Lung (tissue), 12 donors: Measurements from ENCODE around the gene PDZD2. TPM values are rescaled to one million over a fixed set of nuclear protein-coding genes. Genes with fewer than 3 reads are reported as not detected.

Source experiments
- ATAC-seq: fragments of 200-7000 bp; cut with Tn5 transposase; one replicate; pipeline ENCODE4 v1.9.1; 2020; ENCODE audit warnings: moderate number of reproducible peaks; ENCODE audit not compliant: insufficient read depth, low FRiP score
- DNase-seq, 3 donors: peaks; one replicate each; pipeline ENCODE4 v3.0.0-alpha.2; 2013 to 2017
- H3K27ac ChIP-seq, 2 donors: one replicate each; pipeline ENCODE4 v1.5.1; 2013; ENCODE audit warnings: mild to moderate bottlenecking in 2 of 2, moderate library complexity in 2 of 2, control low read depth in 1 of 2, inconsistent platforms in 1 of 2, low read depth in 1 of 2, low read length in 1 of 2
- H3K27me3 ChIP-seq, 3 donors: one replicate each; pipeline ENCODE4 v1.5.1; 2013; ENCODE audit warnings: low read length in 2 of 3; ENCODE audit not compliant: control insufficient read depth in 3 of 3, insufficient read depth in 3 of 3
- H3K36me3 ChIP-seq, 4 donors: one replicate each; pipeline ENCODE4 v1.5.1; 2013; ENCODE audit warnings: low read length in 4 of 4, mild to moderate bottlenecking in 1 of 4, moderate library complexity in 1 of 4; ENCODE audit not compliant: control insufficient read depth in 4 of 4, insufficient read depth in 4 of 4
- H3K4me1 ChIP-seq, 5 donors: one replicate each; pipeline ENCODE4 v1.5.1; 2013; ENCODE audit warnings: low read length in 5 of 5, mild to moderate bottlenecking in 2 of 5, moderate library complexity in 1 of 5; ENCODE audit not compliant: control insufficient read depth in 5 of 5, insufficient read depth in 5 of 5
- H3K4me3 ChIP-seq: one replicate; pipeline ENCODE4 v1.5.1; 2013; ENCODE audit warnings: mild to moderate bottlenecking, control low read depth, moderate library complexity
- H3K9ac ChIP-seq, 2 donors: one replicate each; pipeline ENCODE4 v1.5.1; 2013; ENCODE audit warnings: low read length in 2 of 2, control low read depth in 1 of 2; ENCODE audit not compliant: insufficient read depth in 1 of 2
- H3K9me3 ChIP-seq, 4 donors: one replicate each; pipeline ENCODE4 v1.5.1; 2013; ENCODE audit warnings: low read length in 3 of 4, mild to moderate bottlenecking in 1 of 4, moderate library complexity in 1 of 4; ENCODE audit not compliant: control insufficient read depth in 4 of 4, insufficient read depth in 3 of 4
- CTCF ChIP-seq: IDR thresholded peaks from 2 replicates; pipeline ENCODE4 v1.5.1; 2012; ENCODE audit warnings: mild to moderate bottlenecking; ENCODE audit errors: control extremely low read depth, extremely low read depth
- WGBS, 2 donors: extraction: QIAGEN DNeasy Blood & Tissue Kit; methylation state at CpG; one replicate each; pipeline ENCODE4 v1.1.7; 2013; 5-methylcytosine and 5-hydroxymethylcytosine counted together
- polyA plus RNA-seq, 2 donors: library from polyadenylated mRNA; stranded (reverse); fragments of 200-250 nt; gene quantifications; one replicate each; pipeline ENCODE4 v1.2.1, GENCODE V29; 2013
- total RNA-seq, 2 donors: library from RNA; depleted of rRNA in 1 of 2; stranded (reverse); fragments of >200 nt in 1 of 2; gene quantifications; one replicate each; pipeline ENCODE4 v1.2.1, GENCODE V29; 2014 to 2021
- donor health status: control.
- donor health status: control.
- donor health status: Bipolar disorder and iron deficiency.
- donor health status: healthy.
- donor health status: DM: yes; HTN: yes; CAD: no.

PDZD2 gene
- total and polyA plus RNA-seq, 4 donors: 9.2 to 56.3 (median 24.8) TPM

DNA sequence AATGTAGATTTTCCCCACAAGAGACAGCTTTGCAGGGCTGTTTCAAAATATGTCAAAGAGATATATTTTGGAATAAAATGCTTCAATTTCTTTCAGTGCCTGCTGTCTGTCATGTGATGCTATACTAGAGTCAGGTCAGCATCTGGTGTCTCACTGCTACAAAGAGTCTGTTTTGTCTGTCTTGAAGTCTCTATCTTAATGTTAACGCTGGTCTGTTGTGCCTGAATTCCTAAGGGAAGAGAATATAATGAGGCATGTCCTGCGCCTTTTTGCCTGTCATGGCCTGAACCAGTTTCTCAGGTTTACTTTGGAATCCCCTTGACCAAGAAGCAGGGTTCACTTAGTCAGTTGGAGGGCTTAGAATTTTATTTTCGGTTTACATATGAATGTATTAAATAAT is 176.4 kb downstream of the PDZD2 start:
- Histone ChIP-seq H3K27me3 (no peaks in the 10 kb centered on the region), H3K27ac (no peak overlapping the region), H3K9ac (no peak overlapping the region), H3K36me3 (no peaks in the 10 kb centered on the region), H3K4me1 (no peaks in the 10 kb centered on the region), H3K9me3 (no peaks in the 10 kb centered on the region), H3K4me3 (no peak overlapping the region)
- 80 to 93% methylated on average over 3 of the region's 3 CpGs for WGBS, 2 donors
- DNase-seq (no peak), ATAC-seq (no peak)
- no peak for TF ChIP-seq CTCF

- ATAC-seq: no peak
Observed at GRCh38 chr5:31819926-31820516, 181.1 kb downstream of the PDZD2 start.

GRCh38 chr5:31823472-31823871 is 184.5 kb downstream of the PDZD2 start:
- H3K36me3 ChIP-seq: no peaks in the 10 kb centered on the region
- no peaks in the 10 kb centered on the region for H3K9me3 ChIP-seq
- TF ChIP-seq CTCF: no peak
- H3K9ac ChIP-seq: no peak overlapping the region
- no peak for DNase-seq
- H3K4me3 ChIP-seq: no peak overlapping the region
- no peak for ATAC-seq
- H3K27me3 ChIP-seq: no peaks in the 10 kb centered on the region
- no peak overlapping the region for H3K27ac ChIP-seq
- WGBS, 2 donors: 28 to 34% methylated on average over 3 of the region's 3 CpGs
- peaks cover 0 to 8% (median 0%) of the 10 kb centered on the region in 5 donors for H3K4me1 ChIP-seq

More at GRCh38 chr5:31819926-31820516, 181.1 kb downstream of the PDZD2 start:
- Histone ChIP-seq H3K4me1 (peaks cover 0 to 4% (median 0%) of the 10 kb centered on the region in 5 donors), H3K9ac (no peak overlapping the region), H3K27me3 (no peaks in the 10 kb centered on the region), H3K4me3 (no peak overlapping the region), H3K36me3 (no peaks in the 10 kb centered on the region), H3K9me3 (no peaks in the 10 kb centered on the region), H3K27ac (no peak overlapping the region)
- 67 to 83% methylated on average over 4 of the region's 4 CpGs for WGBS, 2 donors
- DNase-seq: no peak
- TF ChIP-seq CTCF: no peak
